HG02885 (cell line): ENCODE measurements around the gene SREK1.

Experiments
- ATAC-seq: cut with Tn5 transposase; IDR thresholded peaks from one replicate; pipeline ENCODE4 v1.9.1; 2021; ENCODE audit warnings: mild to moderate bottlenecking; ENCODE audit not compliant: unreplicated experiment, poor library complexity

The SREK1 gene

GRCh38 chr5:66157046-66157445 is 12.9 kb downstream of the SREK1 start:
- ATAC-seq, result no peak

GRCh38 chr5:66161356-66161755 is 17.3 kb downstream of the SREK1 start:
- ATAC-seq, result no peak

DNA sequence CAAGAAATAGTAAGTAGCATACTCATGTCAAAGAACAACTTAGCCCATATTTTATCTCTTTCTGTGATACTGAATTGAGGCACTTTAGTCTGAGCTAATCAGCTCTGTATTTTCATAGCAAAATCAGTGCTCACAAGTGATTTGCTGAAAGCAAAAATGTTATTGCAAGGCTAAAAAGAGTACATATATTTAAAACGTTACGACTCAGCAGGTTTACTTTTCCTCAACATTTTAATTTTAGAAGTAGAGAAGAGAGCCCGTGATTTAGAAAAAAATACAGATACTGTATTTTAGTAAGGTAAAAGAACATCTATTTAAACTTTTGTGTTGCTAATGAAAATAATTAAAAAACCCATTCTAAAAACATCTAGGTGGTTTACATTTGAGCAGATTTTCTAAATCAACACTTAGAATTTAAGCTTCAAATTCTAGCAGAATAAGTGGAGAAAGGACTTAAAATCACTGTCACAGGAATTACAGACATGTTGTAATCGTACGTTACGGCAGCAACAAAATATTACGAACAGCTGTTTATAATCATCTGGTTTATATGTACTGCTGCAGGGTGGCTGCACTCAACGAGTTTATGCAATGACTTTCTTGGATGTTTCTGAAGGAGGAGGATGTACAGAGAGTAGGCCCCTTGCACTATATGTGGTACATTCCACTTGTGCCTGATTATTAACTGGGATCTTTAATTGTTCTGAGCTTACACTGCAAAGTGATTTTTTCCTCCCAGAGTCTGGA is 20.1 kb downstream of the SREK1 start:
- no peak for ATAC-seq

GRCh38 chr5:66168226-66168625 is 24.1 kb downstream of the SREK1 start:
- ATAC-seq, result no peak

- no peak for ATAC-seq
These were observed 25.4 kb downstream of the SREK1 start for GRCh38 chr5:66169534-66169933.

GRCh38 chr5:66170195-66170919 is 26.3 kb downstream of the SREK1 start:
- ATAC-seq, result no peak

DNA sequence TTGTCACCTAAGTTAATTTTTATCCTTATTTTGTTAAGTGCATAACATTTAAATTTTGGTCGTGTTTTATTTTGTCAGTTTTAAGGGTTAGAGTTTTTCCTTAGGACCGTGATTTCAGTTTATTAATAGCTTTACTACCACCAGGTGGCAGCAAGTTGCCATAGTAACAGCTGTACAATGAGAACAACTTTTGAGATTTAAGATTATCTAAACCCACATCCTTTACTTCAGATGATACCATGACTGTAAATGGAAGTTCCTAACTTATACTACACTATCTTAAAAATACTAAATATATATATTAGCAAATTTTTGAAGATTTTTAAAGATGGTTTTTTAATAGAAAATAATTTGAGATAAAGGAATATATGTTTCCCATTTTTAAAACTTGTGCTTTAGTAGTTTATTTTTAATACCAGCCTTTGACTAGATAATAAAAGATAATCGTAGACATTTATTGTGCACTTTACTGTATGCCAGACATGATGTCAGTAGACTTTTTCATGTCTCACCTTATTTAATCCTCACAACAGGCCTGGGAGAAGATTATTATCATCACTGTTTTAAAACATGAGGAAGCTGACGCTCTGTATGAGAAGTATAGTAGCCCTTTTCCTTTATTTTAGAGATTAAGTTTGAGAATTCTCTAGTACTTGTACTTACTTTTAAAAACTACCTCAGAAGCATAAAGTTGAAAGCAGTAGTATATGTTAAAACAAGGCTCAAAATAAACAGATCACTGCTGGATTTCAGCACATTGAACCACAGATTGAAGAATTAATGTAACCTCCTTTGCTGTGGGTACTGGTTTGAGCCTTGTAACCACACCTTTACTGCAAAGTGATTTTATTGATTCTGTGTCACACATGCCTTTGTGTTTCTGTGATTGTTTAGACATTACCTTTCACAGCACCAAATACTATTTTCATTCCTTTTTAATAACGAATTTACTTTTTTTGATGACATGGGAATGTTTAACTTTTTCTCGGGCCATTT is 27.5 kb downstream of the SREK1 start:
- ATAC-seq, result peak; percentile 75

GRCh38 chr5:66174338-66174737 is 30.2 kb downstream of the SREK1 start:
- ATAC-seq, result no peak

- ATAC-seq, result no peak
These were observed 34.7 kb downstream of the SREK1 start for GRCh38 chr5:66178799-66179198.

DNA sequence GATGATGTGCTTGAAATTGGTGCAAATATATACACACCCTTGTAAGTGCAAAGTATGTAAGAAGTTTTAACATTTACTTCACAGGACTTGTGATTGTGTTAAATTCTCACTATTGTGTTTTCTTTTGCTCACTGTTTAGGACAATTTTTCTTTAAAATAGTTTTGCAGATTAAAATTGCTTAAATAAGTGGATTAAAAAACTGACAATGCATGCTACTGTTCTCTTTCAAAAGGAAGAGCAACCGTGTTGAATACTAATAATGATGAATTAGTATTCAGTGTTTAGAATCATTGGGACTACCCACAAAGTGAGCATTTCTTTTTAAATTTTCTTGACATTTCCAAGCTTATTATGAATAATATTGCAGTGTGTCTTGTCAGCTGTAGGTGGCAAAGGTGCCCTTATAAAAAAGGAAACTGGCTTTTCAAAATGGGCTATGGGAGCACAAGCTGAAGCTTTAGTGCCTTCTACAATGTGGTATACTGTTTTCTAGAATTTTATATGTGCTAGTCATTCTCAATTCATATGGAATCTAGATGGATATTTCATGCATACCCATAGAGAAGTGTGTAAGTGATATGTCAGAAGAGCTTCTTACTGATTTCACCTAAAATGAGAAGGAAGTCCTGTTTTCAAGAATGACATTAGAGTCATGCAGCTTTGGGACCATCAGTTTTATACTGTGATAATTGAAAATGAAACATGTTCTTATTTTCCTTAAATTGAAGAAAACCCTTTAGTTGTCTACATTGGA is 35.4 kb downstream of the SREK1 start:
- no peak for ATAC-seq

DNA sequence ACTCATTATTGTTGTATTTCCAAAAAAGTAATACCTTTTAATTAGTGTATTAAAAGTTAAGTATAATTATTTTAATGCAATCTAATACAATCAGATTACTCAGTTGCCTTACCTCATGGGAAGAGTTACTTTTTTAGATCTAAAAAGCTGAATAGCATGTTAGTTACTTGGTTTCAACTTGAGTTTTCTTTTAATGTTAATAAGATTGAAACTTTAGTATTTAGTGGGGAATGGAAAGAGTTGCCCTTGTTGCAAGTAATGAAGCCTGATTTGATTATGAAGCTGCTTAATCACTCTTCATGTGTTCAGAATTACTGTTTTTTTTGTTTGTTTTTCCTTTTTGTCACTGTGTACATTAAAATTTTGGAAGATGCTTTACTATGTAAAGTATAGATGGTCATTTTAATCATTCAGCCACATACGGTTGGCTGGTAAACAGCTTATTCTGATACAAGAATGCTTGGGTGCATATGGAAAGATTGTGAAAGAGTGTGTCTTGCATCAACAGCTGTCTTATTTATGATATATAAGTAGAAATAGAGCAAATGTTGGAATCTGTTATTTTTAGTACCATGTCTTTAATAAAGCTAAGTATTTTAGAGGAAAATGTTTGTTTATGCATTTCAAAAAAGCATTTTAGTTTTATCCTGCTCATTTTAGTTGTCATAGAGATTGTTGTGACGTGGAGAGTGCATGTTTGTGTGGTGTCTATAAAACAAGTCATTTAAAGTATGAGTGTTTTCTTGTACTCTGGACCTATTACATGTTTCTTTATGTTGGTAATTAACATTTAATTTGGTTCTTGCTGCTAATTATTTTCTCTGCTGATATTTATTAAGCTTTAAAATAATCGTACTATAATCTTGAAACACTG is 36.4 kb downstream of the SREK1 start:
- no peak for ATAC-seq

DNA sequence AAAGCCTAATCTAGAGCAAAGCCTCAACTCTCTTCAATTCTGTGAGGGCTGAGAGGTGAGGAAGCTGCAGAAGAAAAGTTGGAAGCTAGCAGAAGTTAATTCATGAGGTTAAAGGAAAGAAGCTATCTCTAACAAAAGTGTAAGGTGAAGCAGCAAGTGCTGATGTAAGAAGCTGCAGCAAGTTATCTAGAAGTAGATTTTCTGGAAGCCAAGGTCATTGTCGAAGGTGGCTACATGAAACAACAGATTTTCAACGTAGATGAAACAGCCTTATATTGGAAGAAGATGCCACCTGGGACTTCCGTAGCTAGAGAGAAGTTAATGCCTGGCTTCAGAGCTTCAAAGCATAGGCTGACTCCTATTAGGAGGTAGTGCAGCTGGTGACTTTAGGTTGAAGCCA is 42.0 kb downstream of the SREK1 start:
- ATAC-seq, result no peak

GRCh38 chr5:66193419-66193818 is 49.3 kb downstream of the SREK1 start:
- ATAC-seq, result no peak

- no peak for ATAC-seq
These were observed 53.8 kb downstream of the SREK1 start for GRCh38 chr5:66197764-66198405.

DNA sequence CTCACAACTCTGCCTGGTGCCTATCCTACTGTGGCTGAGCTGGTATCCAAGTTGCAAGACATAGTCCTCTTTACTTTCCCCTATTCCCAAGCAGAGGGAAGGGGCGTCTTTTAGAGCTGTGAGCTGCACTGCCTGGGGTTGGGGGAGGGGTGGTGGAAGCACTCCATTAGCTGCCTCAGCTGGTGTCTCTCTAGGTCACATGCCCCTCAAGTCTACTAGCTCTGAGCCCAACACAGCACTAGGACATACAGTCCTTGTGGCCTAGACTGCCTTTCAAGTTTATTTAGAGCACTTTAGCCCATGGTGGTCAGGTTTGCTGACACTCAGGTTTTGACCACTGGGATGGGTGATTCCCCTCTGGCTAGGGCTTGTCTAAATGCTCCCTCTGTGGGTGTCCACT is 54.7 kb downstream of the SREK1 start:
- ATAC-seq, result no peak

DNA sequence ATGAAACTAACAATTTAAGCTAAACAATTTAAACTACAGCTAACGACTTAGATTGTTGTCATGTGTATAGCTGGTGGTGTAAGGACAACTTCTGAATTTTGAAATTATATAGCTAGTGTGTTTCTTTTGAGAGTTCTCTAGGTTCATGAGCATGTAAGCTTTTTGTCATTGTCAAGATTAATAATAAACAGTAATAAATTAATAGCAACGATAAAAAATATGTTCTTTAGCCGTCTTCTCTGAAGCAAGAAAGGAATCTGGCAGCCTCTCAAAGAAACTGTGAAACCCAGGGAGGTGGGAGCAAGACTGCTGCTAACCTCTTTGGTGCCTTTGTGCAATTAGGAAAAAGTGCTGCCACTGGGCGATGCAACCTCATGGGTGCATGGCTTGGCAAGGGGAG is 59.4 kb downstream of the SREK1 start:
- no peak for ATAC-seq

DNA sequence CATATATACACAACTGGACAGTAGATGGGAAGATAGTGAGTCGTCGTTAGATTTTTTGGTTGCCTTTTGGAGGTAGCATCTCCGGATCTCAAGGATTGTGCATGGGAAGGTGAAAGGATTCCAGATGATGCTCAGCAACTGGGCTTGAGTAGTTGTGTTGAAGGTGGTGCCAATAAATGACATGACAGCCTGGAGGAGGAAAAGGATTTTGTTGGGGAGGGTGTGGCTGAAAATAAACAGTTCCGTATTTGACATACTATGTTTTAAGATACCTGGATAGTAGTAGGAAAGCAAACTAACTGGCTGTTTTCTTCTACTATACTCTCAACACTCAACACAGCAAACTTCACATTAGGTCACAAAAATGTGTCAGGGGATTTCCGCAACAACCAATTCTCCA is 62.4 kb downstream of the SREK1 start:
- no peak for ATAC-seq

DNA sequence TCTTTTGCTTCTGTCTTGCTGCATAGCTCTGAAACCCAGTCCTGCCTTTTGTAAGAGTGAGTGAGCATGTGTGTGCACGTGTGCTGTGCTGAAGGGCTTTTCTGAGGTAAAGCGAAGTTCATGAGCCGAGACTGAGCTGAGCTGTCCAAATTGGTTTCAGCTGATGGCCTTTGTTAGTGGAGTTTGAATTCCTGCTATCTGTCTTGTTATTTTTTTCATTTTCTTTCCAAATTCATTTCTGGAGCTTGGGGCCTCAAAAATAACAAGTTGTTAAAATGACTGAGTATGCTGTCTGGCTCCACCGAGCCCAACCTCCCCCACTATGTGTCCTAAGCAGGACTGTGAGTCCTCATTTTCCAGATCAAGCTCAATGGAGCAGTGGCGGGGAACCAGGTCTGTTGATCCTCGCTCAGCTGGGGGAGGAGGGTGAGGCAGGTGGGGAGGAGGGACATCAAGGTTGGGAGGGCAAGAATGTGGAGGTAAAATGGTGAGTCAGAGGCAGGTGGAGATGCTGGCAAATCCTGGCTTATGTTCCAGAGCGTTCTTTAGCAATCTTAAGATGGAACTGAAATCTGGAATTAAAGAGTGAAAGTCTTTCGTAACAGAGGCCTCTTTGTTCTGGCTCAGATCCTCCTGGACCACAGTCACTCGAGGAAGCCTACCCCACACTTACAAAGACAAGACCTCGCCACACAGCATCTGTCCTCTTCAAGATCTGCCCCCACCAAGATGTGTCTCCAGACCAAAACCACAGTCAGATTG is 63.9 kb downstream of the SREK1 start:
- no peak for ATAC-seq
